GM12892 (cell line): Measurements from ENCODE around the gene FOXO6.

Experiments
- POLR2A ChIP-seq: IDR thresholded peaks from 2 replicates; pipeline ENCODE4 v1.6.1; 2011; ENCODE audit warnings: low read depth, low read length, control low read depth
- POLR2AphosphoS5 ChIP-seq: IDR thresholded peaks from 2 replicates; pipeline ENCODE4 v1.6.1; 2011; ENCODE audit warnings: low read depth, low read length, control low read depth
- TAF1 ChIP-seq: IDR thresholded peaks from 2 replicates; pipeline ENCODE4 v1.6.1; 2011; ENCODE audit warnings: low read depth, mild to moderate bottlenecking, control low read depth, low read length, borderline replicate concordance

- TF ChIP-seq POLR2AphosphoS5 (no peak), POLR2A (no peak), TAF1 (no peak)
Measured at GRCh38 chr1:41387667-41388091, 26.4 kb downstream of the FOXO6 start.
